Transverse colon (tissue), 4 donors: Measurements from ENCODE around the gene NBEAL1. TPM values are rescaled to one million over a fixed set of nuclear protein-coding genes. Genes with fewer than 3 reads are reported as not detected.
"Not testable (repeated sequence)": the region's sequence is repeated elsewhere in the genome, so short reads cannot be mapped to it uniquely, and the experiment has no call there.

Source experiments
- DNase-seq: peaks from one replicate; pipeline ENCODE4 v3.0.0-alpha.2; 2019
- H3K27ac ChIP-seq, 4 donors: fragments of 200-600 bp; sonication (generic); 2 replicates each; pipeline ENCODE4 v1.5.1; 2016 to 2018; ENCODE audit warnings: inconsistent platforms in 4 of 4
- H3K27me3 ChIP-seq: fragments of 200-600 bp; sonication (generic); 2 replicates; pipeline ENCODE4 v1.5.1; 2017; ENCODE audit warnings: inconsistent platforms
- H3K36me3 ChIP-seq, 4 donors: fragments of 200-600 bp; sonication (generic); 2 replicates each; pipeline ENCODE4 v1.5.1; 2017 to 2019; ENCODE audit warnings: inconsistent platforms in 4 of 4
- H3K4me1 ChIP-seq, 4 donors: fragments of 200-600 bp; sonication (generic); 2 replicates each; pipeline ENCODE4 v1.5.1; 2017 to 2020; ENCODE audit warnings: inconsistent platforms in 4 of 4
- H3K4me3 ChIP-seq, 4 donors: fragments of 200-600 bp; sonication (generic); 1 replicate in 1 of 4; 2 replicates in 3 of 4; pipeline versions ENCODE4 v1.5.1 to v1.6.1; 2017 to 2019; ENCODE audit warnings: inconsistent platforms in 4 of 4
- H3K9me3 ChIP-seq, 2 donors: fragments of 200-600 bp; sonication (generic); 2 replicates each; pipeline ENCODE4 v1.5.1; 2017 to 2019; ENCODE audit warnings: inconsistent platforms in 2 of 2
- CTCF ChIP-seq, 5 experiments: fragments of 200-600 bp in 3 of 5; fragments of 450-650 bp in 2 of 5; sonication (generic) in 3 of 5; IDR thresholded peaks; 1 replicate in 2 of 5; 2 replicates in 3 of 5; pipeline ENCODE4 v1.5.1; 2016 to 2017; ENCODE audit warnings: antibody characterized with exemption in 5 of 5, inconsistent platforms in 3 of 5, mild to moderate bottlenecking in 2 of 5, moderate library complexity in 1 of 5
- EP300 ChIP-seq: sonication (generic); formaldehyde crosslinking; IDR thresholded peaks from one replicate; pipeline ENCODE4 v1.6.1; 2017; ENCODE audit warnings: antibody characterized with exemption, low read depth
- POLR2A ChIP-seq: fragments of 450-650 bp; IDR thresholded peaks from one replicate; pipeline ENCODE4 v1.6.1; 2016; ENCODE audit warnings: antibody characterized with exemption, mild to moderate bottlenecking, moderate library complexity
- POLR2AphosphoS5 ChIP-seq, 3 donors: sonication (generic); formaldehyde crosslinking; IDR thresholded peaks; one replicate each; pipeline ENCODE4 v1.6.1; 2016; ENCODE audit warnings: antibody characterized with exemption in 3 of 3
- WGBS, 2 donors: methylation state at CpG; one replicate each; pipeline ENCODE4 v1.1.5; 2018; ENCODE audit warnings: low coverage in 1 of 2; 5-methylcytosine and 5-hydroxymethylcytosine counted together
- in situ Hi-C, 4 donors: fragments of 200-750 bp; cut with MboI; loops; one replicate each; pipeline versions ENCODE4 v1.15.0 to v1.15.1; 2017; ENCODE audit warnings: low sequenced_read_pairs in 3 of 4, low pct_ligation_motif_present in 1 of 4, low pct_unique_long_range_greater_than_20kb in 1 of 4
- intact Hi-C: fragments of 100-400 bp; cut with DNase I; formaldehyde crosslinking; loops from one replicate; pipeline ENCODE4 v1.15.1; 2023; ENCODE audit warnings: low total_unique reads
- total RNA-seq, 4 donors: library from RNA; depleted of rRNA; stranded (reverse); fragments of >200 nt; gene quantifications; one replicate each; pipeline ENCODE4 v1.1.0, GENCODE V29; 2016

The NBEAL1 gene
- total RNA-seq, 4 donors from 2014 or later, result 59.1 to 287 (median 154) TPM

- in situ Hi-C loops (no loop called here), intact Hi-C loops (no loop called here)
- no peak overlapping the region for H3K27ac ChIP-seq
- no peaks in the 10 kb centered on the region for H3K27me3 ChIP-seq
- TF ChIP-seq POLR2AphosphoS5 (IDR thresholded peaks at IDR 0.05) (no peak), CTCF (IDR thresholded peaks at IDR 0.05) (no peak), EP300 (no peak), POLR2A (no peak)
- WGBS, 2 donors, result 86 to 93% methylated on average over 2 of the region's 2 CpGs
- H3K9me3 ChIP-seq, result no peaks in the 10 kb centered on the region
- DNase-seq, result no peak
- H3K36me3 ChIP-seq, result peaks cover 0 to 36% (median 10%) of the 10 kb centered on the region in 4 donors
- H3K4me1 ChIP-seq, result no peaks in the 10 kb centered on the region
- no peak overlapping the region for H3K4me3 ChIP-seq
Observed at GRCh38 chr2:203080447-203081045, 65.9 kb downstream of the NBEAL1 start.

- no peak for DNase-seq
- in situ Hi-C loops, result no loop called here
- peaks cover 0 to 29% (median 9%) of the 10 kb centered on the region in 4 donors for H3K36me3 ChIP-seq
- no peaks in the 10 kb centered on the region for H3K27me3 ChIP-seq
- TF ChIP-seq EP300 (no peak), POLR2A (no peak), POLR2AphosphoS5 (IDR thresholded peaks at IDR 0.05) (no peak), CTCF (IDR thresholded peaks at IDR 0.05) (no peak)
- H3K4me3 ChIP-seq, result no peak overlapping the region
- no peaks in the 10 kb centered on the region for H3K9me3 ChIP-seq
- H3K27ac ChIP-seq, result no peak overlapping the region
- no peaks in the 10 kb centered on the region for H3K4me1 ChIP-seq
- WGBS, 2 donors, result 90 to 92% methylated on average over 2 of the region's 2 CpGs
- intact Hi-C loops, result no loop called here
Observed at GRCh38 chr2:203083328-203083727, 68.7 kb downstream of the NBEAL1 start.

GRCh38 chr2:203086381-203086780 is 71.7 kb downstream of the NBEAL1 start:
- intact Hi-C loops, in situ Hi-C loops, DNase-seq, H3K4me3 ChIP-seq, H3K4me1 ChIP-seq, H3K9me3 ChIP-seq, H3K27me3 ChIP-seq, H3K27ac ChIP-seq: not testable (repeated sequence)
- WGBS, 2 donors, result 100% methylated on average over 1 of the region's 1 CpG; no CpG with 5 or more reads in 1 of the 2 donors
- peaks cover 0 to 15% (median 7%) of the 10 kb centered on the region in 4 donors for H3K36me3 ChIP-seq

- H3K4me1 ChIP-seq, DNase-seq, intact Hi-C loops, H3K9me3 ChIP-seq, H3K27ac ChIP-seq, H3K27me3 ChIP-seq, in situ Hi-C loops, H3K4me3 ChIP-seq, H3K36me3 ChIP-seq: not testable (repeated sequence)
- WGBS, 2 donors, result 90% methylated on average over 4 of the region's 4 CpGs; no CpG with 5 or more reads in 1 of the 2 donors
Observed at GRCh38 chr2:203090721-203091120, 76.0 kb downstream of the NBEAL1 start.

- DNase-seq, result no peak
- peak; percentile 10 to 35 (median 24) for TF ChIP-seq CTCF (IDR thresholded peaks at IDR 0.05)
- no peak for TF ChIP-seq POLR2A
- no peaks in the 10 kb centered on the region for H3K4me1 ChIP-seq
- H3K36me3 ChIP-seq, result peaks cover 0 to 28% (median 11%) of the 10 kb centered on the region in 4 donors
- no peaks in the 10 kb centered on the region for H3K9me3 ChIP-seq
- 85 to 93% methylated on average over 1 of the region's 1 CpG for WGBS, 2 donors
- H3K27ac ChIP-seq, result no peak overlapping the region
- H3K4me3 ChIP-seq, result no peak overlapping the region
- in situ Hi-C loops (no loop called here), intact Hi-C loops (no loop called here)
- no peaks in the 10 kb centered on the region for H3K27me3 ChIP-seq
Observed at GRCh38 chr2:203097735-203098134, 83.1 kb downstream of the NBEAL1 start.

GRCh38 chr2:203102357-203102756 is 87.7 kb downstream of the NBEAL1 start:
- H3K4me3 ChIP-seq, H3K27ac ChIP-seq, H3K4me1 ChIP-seq, intact Hi-C loops, DNase-seq, in situ Hi-C loops, H3K27me3 ChIP-seq: not testable (repeated sequence)
- 75 to 86% methylated on average over 1 of the region's 1 CpG for WGBS, 2 donors
- H3K9me3 ChIP-seq, result peaks cover 13 to 14% of the 10 kb centered on the region in 2 donors
- peaks cover 0 to 62% (median 17%) of the 10 kb centered on the region in 4 donors for H3K36me3 ChIP-seq
